OCI-M2 (cell line): ENCODE results near the gene DLAT.
"Not testable (repeated sequence)": the region's sequence is repeated elsewhere in the genome, so short reads cannot be mapped to it uniquely, and the experiment has no call there.

Experiments
- DNase-seq: peaks from one replicate; lab custom pipeline; 2025; ENCODE audit not compliant: unreplicated experiment; lab: John Stamatoyannopoulos, UW

DLAT gene

DNA sequence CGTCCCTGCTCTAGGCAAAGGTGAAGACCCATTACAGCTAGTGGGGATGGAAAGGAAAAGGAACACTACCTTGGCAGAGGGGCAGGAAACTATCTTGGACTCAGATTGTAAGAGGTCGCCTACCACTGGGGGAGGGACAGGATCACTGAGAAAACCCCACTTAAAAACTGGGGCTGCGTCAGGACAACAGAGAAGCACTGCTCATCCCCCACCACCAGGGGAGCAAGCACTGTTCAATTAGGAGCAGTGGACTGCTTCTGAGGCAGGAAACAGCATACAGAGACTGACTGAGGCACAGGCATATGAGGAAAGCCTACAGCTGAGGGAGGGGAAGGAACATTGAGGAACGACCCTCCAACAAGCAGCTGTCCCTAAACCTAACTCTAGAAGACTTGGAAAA, 20.8 kb upstream of the DLAT start:
- no peak for DNase-seq

DNA sequence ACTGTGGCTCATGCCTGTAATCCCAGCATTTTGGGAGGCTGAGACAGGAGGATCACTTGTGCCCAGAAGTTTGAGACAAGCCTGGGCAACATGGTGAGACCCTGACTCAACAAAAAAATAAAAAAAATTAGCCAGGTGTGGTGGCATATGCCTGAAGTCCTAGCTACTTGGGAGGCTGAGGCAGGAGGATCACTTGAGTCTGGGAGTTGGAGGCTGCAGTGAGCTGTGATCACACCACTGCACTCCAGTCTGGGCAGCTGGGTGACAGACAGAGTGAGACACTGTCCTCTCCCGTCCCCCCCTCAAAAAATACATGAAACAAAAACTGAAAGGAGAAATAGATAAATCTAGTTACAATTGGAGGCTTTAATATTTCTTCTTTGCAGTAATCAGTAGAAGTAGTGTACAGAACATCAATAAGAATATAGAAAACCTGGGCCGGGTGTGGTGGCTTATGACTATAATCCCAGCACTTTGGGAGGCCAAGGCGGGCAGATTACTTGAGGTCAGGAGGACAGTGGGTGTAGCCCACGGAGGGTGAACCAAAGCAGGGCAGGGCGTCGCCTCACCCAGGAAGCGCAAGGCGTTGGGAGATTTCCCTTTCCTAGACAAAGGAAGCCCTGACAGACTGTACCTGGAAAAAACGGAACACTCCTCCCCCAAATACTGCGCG, 19.6 kb upstream of the DLAT start:
- no peak for DNase-seq

DNA sequence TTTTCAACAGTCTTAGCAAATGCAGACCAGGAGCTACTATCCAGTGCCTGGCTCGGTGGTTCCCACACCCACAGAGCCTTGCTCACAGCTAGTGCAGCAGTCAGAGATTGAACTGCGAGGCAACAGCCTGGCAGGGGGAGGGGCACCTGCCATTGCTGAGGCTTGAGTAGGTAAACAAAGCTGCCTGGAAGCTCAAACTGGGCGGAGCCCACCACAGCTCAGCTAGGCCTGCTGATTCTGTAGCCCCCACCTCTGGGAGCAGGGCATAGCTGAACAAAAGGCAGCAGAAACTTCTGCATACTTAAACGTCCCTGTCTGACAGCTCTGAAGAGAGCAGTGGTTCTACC, 19.1 kb upstream of the DLAT start:
- not testable (repeated sequence) for DNase-seq

DNA sequence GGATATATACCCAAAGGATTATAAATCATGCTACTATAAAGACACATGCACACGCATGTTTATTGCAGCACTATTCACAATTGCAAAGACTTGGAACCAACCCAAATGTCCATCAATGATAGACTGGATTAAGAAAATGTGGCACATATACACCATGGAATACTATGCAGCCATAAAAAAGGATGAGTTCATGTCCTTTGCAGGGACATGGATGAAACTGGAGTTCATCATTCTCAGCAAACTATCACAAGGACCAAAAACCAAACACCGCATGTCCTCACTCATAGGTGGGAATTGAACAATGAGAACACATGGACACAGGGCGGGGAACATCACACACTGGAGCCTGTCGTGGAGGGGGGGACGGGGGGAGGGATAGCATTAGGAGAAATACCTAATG, 13.8 kb upstream of the DLAT start:
- not testable (repeated sequence) for DNase-seq

DNA sequence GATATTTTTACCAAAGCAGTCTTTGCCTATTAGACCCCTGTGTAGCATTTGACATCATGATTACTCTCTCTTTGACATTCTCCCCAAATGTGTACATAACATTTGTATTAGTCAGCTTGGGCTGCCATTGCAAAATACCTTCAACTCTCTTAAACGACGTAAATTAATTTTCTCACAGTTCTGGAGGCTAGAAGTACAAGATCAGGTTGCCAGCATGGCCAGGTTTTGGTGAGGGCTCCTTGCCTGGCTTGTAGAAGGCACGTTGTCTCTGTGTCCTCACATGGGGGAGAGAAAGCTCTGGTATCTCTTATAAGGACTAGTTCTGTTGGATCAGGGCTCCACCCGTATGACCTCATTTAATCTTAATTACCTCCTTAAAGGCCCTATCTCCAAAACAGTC, 12.3 kb upstream of the DLAT start:
- DNase-seq = no peak

DNA sequence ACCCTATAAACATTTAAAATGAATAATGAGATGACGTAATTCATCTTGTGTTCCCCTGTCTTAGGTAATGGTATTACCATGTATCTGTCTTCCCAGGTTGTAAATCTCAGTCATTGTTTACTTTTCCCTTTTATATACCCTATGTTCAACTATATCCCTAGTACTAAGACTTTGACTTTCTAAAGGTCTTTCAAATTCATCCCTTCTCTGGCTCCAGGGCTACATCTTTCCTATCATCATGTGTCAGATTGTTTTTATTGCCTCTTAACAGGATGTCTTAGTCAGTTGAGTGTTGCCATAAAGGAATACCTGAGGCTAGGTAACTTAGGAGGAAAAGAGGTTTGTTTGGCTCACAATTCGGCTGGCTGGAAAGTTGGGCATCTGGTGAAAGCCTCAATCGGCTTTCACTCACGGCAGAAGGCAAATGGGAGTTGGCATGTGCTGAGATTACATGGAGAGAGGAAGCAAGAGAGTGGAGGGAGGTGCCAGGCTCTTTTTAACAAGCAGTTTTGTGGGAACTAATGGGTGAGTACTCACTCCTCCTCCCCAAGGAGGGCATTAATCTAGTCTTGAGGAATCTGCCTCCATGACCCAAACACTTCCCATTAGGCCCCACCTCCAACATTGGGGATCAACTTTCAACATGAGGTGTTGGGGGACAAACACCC, 11.6 kb upstream of the DLAT start:
- no peak for DNase-seq

DNA sequence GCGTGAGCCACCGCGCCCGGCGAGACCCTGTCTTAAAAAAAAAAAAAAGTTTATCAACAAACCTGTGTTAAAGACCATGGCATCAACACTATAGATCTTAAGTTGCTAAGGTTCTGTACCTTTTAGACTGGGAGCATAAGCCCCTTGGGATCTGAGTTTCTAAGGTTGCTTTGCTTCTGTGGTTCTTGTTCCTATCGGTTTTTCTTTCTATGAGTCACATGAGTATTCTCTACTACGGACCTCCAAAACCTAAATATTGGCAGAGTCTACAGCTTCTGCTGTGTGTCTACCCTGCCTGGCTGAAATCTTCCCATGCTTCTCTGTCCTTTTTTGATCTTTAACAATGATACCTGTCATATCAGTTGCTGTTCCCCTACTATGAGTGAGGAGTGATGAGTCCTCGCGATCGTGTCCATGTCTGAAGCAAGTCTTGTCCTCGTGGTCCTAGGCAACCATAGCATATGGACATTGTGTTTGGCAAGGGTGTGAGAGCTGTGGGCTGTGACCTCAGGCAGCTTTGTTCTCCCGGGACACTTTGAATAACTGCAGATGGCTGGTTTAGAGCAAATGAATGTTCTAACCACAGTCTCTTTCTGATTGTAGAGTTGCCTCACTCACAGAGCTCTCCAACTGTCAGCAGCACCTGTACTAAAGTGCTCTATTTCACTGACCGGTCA, 9.0 kb upstream of the DLAT start:
- no peak for DNase-seq

DNA sequence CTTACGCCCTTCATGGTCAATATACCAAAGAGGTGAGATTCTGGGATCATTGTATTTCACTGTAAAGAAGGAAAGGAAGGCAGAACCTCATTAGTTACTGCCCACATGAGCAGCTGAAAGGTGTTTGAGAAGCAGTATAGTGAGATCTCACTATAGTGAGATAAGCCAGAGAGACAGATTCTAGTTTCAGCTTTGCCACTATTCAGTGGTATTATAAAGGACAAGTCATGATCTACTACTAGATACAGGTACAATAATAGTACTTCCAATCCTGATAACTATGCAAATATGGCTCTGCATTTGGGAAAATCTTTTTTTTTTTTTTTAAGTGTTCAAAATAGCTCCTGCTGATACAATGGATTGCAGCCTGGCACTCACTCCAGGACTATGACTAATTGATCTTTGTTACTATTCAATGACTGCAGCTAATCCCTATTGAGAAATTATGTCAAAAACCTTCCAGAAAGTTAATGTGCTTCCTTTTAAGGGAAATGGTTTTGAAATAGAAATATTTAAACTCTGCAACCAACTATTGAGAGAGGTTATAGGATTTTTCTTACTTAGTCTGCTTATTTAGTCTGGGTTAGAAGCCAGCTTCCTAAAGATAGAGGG, 8.3 kb upstream of the DLAT start:
- DNase-seq = no peak

DNA sequence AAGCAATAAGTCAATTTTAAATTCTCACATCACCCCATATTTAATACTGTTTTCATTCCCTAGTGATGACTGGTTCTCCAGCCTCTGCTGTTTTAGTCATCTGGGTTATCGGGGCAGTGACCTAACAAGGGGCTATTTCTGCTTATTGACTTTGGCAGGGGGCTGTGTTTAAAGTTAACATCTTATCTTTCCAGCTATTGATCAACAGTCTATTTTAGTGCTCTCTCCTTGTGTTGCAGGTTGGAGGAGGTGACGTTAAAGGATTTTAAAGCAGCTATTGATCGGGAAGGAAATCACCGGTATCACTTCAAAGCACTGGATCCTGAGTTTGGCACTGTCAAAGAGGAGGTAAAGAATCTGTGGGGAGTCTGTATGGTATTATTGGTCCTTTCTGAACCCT, 7.7 kb upstream of the DLAT start:
- DNase-seq = no peak

DNA sequence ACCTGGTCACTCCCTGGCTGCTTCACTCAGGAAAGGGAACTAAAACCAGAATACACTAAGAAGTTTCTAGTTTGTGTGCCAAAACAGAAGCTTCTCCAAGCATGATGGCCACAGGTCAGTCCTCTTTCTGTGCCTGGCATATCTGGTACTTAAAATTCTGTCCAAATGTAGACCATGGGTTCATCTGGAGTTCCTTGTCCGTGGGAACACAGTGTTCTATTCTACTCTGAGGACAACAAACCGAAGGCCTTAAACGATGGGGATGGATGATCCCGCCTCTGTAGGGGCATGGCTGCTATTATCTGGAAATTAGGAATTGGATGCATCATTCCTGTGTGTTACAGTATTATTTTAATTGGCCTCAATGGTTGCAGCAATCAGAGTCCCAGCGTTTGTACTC, 6.1 kb upstream of the DLAT start:
- DNase-seq = no peak

DNA sequence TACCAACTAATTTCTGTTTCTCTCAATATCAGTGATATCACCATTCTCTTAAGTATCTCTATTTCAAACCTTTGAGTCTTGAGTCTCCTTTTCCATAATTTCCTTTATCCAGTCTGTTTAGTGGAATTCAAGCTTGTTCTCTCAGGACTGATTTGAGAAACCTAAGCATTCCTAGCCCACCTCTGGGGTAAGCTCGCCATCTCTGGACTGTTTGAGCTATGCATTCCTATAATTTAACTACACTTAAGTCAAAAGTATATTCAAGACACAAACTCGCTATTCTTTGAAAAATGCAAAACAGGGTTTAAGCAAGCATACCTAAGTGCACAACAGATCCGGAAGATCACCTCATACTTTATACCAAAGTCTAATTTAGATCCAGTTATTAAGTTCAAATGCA, 2.1 kb upstream of the DLAT start:
- DNase-seq = no peak

DNA sequence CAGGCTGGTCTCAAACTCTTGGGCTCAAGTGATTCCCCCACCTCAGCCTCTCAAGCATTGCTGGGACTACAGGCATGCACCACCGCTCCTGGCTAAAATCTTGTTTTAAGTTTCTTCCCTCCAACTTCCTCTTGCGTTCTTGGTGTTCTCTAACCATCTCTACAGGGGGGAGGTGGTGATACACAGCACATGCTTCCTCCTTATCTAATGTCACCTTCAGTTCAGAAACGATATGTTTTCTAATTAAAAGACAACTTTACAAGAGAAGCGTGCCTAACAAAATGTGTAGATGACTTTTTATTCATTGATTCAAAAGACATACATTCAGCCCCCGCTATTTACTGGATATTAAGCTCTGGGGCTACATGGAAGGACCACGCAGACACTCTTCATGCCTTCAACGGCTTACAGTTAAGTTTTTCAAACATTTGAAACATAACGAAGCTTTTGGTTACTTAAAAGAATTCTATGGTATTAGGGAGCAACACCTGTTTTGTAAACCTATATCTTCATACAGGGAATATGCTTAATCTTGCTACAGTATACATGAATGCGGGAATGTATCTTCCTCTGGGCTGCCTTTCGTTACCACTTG, 933 bp upstream of the DLAT start:
- no peak for DNase-seq

DNA sequence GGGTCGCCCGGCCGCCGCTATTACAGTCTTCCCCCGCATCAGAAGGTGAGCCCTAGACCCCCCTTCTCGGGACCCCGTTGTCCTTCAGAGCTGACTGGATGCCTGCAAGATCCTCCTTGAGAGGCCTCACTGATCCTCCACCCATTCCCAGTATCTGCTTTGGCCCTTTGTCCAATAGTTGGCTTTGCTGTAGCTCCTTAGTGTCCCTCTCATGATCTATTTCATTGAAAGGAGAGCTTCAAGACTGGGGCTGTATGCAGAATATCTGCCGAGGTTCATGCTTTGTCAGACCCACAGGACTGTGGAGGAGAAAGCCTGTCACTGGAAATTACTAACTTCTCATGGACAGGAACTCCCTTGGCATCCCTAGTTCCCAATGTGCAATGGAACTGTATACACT, 499 bp downstream of the DLAT start:
- DNase-seq = no peak

DNA sequence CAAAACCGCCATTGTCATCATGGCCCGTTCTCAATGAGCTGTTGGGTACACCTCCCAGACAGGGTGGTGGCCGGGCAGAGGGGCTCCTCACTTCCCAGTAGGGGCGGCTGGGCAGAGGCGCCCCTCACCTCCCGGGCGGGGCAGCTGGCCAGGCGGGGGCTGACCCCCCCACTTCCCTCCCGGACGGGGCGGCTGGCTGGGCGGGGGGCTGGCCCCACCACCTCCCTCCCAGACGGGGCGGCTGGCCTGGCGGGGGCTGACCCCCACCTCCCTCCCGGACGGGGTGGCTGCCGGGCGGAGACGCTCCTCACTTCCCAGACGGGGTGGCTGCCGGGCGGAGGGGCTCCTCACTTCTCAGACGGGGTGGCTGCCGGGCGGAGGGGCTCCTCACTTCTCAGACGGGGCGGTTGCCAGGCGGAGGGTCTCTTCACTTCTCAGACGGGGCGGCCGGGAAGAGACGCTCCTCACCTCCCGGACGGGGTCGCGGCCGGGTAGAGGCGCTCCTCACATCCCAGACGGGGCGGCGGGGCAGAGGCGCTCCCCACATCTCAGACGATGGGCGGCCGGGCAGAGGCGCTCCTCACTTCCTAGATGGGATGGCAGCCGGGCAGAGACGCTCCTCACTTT, 1.7 kb downstream of the DLAT start:
- not testable (repeated sequence) for DNase-seq

DNA sequence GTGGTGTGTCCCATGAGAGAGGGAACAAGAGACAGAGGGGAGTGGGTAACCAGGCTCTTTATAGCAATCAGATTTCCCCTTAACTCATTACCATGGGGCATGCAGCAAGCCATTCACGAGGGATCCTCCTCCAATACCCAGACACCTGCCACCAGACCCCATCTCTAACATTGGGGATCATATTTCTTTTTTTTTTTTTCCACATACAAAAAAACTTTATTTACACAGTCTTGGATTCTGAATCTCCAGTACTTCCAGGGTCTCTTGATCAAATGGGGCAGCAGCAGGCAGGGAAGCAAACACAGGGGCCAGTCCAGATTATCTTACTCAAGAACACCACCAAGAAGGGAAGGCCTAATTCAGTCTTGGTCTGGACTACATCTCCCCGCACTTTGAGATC, 4.3 kb downstream of the DLAT start:
- no peak for DNase-seq

DNA sequence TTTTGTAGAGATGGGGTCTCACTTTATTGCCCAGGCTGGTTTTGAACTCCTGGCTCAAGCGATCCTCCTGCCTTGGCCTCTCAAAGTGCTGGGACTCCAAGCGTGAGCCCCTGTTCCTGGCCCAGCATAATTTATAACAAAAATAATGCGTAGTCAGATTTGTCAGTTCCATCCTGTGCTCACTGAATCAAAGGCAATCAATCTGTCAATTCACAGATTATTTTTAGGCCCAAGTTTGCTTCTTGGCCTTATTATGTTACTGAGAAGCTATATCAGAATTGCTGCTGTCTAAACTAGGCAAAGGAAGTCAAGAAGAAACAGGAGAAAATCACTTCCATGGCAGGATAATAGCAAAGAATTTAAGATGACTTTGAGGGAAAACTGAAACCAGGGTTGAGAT, 8.7 kb downstream of the DLAT start:
- DNase-seq = no peak

DNA sequence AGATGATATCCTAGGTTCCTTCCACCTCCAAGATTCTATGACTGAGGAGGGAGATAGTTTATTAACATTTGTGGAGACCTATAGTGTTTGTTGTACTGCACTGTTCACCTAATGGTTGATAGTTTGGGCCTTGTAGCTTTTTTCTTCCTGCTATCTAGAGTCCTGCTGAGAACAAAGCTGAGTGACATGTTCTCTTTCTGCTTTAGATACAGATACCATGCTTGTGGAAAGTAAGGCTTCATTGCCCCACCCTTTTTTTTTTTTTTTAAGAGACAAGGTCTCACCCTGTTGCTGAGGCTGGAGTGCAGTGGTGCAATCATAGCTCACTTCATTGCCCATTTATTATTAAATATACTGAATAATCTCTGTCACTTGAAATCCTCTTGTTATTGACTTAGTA, 12.3 kb downstream of the DLAT start:
- DNase-seq = no peak

DNA sequence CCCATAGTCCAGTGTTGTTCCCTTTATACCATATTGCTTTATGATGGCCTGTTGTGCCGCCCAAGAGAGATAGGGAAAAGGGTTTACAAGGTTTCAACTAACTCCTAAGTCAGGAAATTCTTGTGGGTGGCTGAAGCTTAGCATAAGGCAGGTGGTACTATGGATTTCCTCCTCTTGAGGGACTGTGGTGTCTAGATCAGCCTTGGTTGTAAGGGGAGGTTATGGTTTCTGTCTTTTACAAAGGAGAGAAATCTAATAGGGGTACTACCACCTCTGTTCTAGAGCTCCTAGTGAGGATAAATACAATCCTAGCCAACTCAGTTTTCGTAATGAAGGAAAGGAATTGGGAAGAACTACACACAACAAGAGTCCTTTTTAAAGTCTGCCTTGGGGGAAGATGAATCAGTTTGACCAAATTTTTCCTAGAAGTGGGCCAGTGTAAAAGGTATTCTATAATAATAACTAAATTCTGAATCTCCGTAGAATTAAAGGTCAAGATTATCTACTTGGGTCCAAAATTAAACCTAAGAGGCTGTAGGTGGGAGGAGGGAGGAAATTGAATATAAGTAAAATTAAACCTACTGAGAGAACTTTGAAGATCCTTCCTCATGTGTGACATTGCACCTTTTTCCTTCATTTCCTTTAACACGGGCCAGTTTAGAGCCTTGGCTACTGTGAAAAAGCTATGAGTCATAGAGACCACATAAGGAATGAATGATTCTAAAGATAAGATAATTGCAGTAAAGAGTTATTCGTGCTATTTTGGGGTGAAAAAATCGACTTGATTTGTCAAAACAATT, 17.2 kb downstream of the DLAT start:
- no peak for DNase-seq

DNA sequence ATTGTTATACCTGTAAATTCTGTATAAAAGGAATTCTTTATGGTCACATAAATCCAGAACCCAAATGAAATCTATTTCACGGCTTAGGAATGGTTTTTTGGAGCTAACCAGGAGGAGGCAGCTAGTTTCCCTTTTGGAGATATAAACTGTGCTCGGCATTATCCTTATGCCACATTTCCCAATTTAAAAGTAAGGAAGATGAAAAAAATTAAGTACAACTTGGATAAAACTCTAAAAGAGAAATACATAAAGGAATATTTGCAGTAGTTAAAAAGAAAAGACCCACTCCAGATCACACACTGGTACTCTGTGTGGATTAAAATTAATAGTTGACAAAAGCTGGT, 17.7 kb downstream of the DLAT start:
- DNase-seq = no peak

DNA sequence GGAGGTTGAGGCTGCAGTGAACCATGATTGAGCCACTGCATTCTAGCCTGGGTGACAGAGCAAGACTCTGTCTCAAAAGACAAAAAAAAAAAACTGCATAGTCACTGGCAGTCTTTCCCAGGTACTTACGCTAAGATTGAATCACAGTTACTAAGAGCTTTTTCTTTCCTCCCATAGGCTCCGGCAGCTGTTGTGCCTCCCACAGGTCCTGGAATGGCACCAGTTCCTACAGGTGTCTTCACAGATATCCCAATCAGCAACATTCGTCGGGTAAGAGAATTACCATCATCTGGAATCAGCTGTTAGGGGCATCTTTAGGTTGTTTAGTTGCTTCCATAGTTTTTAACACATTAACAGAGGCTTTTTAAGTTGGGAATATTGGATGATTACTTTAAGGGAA, 19.8 kb downstream of the DLAT start:
- DNase-seq = no peak

DNA sequence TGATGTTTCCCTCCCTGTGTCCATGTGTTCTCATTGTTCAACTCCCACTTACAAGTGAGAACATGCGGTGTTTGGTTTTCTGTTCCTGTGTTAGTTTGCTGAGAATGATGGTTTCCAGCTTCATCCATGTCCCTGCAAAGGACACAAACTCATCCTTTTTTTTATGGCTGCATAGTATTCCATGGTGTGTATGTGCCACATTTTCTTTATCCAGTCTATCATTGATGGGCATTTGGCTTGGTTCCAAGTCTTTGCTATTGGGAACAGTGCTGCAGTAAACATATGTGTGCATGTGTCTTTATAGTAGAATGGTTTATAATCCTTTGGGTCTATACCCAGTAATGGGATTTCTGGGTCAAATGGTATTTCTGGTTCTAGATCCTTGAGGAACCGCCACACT, 21.4 kb downstream of the DLAT start:
- not testable (repeated sequence) for DNase-seq
